ENCODE measurements around the gene TYSND1. TPM values are rescaled to one million over a fixed set of nuclear protein-coding genes. Genes with fewer than 3 reads are reported as not detected.

Gene TYSND1
- total and polyA plus RNA-seq, 9 donors = 3.6 to 6.4 (median 4.7) TPM

DNA sequence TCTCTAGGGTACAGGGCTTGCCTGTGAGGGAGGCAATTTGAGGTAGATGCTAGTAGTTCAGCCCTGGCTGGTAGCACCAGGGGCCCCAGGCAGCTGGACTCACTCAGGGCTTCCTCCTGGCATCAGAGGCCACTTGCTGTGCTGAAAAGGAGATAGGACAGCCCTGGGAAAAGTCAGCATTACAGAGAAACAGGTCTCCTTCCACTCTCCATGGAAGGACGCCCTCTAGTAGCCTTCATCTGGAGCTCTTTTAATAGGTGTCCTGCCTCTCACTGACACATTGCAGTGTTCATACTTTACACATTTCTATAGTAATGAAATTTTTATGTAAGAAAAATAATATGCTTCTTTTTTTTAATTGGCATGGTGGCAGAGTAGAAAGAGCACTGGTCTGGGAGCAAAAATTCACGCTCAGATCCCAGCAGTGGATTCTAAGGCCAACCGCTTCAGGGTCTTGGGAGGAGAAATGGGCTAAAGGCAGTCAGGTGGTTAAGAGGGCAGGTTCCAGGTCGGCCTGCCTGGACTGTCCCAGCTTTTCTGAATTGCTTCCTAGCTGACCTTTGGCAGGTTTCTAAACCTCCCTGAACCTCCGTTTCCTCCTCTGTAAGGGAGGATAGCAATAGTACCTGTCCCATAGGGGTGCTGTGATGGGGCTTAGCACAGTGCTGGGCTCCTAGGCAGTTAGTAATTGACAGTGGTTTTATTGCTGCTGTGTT, 49.6 kb downstream of the TYSND1 start:
- DNase-seq = no peak
- H3K36me3 ChIP-seq (ENCODE audit: control insufficient read depth, insufficient read depth, low read length) = peaks cover 45% of the 10 kb centered on the region

DNA sequence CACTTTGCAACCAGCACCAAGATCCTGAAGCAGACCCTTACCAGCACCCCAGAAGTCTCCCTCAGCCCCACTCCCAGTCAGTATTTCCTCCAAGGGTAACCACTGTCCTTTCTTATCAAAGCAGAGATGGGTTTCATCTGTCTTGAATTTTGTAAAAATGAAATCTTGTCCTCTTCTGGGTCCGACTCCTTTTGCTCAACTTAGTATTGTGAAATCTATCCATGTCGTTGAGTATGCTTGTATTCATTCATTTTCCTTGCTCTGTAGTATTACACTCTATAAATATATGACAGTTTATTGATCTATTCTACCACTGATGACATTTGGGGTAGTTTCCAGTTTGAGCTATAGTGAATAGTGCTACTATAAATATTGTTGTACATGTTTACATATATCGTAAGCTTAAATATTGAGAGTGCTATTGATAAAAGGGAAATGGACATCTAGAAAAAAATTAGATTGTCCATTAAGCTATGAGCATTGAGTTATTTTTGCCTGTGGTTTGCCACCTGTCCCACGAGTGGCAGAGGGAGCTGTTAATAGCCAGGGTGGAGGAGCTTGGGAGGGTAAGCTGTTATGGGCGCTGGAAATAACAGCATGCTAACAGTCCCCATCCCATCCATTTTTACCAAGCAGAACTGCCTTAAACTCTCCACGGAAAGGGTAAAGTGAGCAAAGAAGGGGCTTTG, 50.3 kb downstream of the TYSND1 start:
- peaks cover 47% of the 10 kb centered on the region for H3K36me3 ChIP-seq (ENCODE audit: control insufficient read depth, insufficient read depth, low read length)
- no peak for DNase-seq

More for the DNA sequence above, 49.6 kb downstream of the TYSND1 start:
- peak overlapping the region; percentile 57 for H3K27ac ChIP-seq (ENCODE audit: low read length)
- no peaks in the 10 kb centered on the region for H3K9me3 ChIP-seq (replicated peaks; ENCODE audit: control insufficient read depth, low read depth, low read length)
- H3K4me1 ChIP-seq (ENCODE audit: control insufficient read depth, insufficient read depth, low read length) = peaks cover 7% of the 10 kb centered on the region
- H3K27me3 ChIP-seq (ENCODE audit: control insufficient read depth, insufficient read depth, low read length) = no peaks in the 10 kb centered on the region
- no peak overlapping the region for H3K4me3 ChIP-seq (ENCODE audit: low read length)
- WGBS (ENCODE audit: insufficient coverage) = 60% methylated on average over 2 of the region's 5 CpGs

DNA sequence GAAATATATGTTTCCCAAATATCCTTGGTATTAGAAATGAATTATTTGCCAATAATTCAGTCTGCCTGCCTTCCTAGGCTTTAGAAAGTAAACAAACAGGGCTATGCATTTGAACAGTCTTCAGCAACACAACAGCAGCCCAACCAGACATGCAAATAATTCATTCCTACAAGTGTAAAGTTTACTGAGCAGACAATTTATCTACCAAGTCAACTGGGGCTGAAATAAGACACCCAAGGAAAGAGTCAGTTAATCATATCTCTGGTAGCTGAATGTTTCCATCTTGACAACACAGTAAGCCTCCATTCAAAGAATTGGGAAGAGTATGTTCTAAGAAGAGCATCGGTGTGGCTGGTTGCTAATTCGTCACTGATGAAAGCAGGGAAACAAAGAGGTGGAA, 52.2 kb downstream of the TYSND1 start:
- H3K27me3 ChIP-seq (ENCODE audit: control insufficient read depth, insufficient read depth, low read length) = no peaks in the 10 kb centered on the region
- H3K4me1 ChIP-seq (ENCODE audit: control insufficient read depth, insufficient read depth, low read length) = peaks cover 7% of the 10 kb centered on the region
- WGBS (ENCODE audit: insufficient coverage) = no CpG with 5 or more reads among the region's 2 CpGs
- H3K36me3 ChIP-seq (ENCODE audit: control insufficient read depth, insufficient read depth, low read length) = peaks cover 39% of the 10 kb centered on the region
- no peak overlapping the region for H3K27ac ChIP-seq (ENCODE audit: low read length)
- H3K9me3 ChIP-seq (replicated peaks; ENCODE audit: control insufficient read depth, low read depth, low read length) = no peaks in the 10 kb centered on the region
- no peak for DNase-seq
- H3K4me3 ChIP-seq (ENCODE audit: low read length) = no peak overlapping the region

More for the DNA sequence above, 50.3 kb downstream of the TYSND1 start:
- H3K9me3 ChIP-seq (replicated peaks; ENCODE audit: control insufficient read depth, low read depth, low read length) = no peaks in the 10 kb centered on the region
- H3K27ac ChIP-seq (ENCODE audit: low read length) = peak overlapping the region; percentile 57
- 100% methylated on average over 1 of the region's 6 CpGs for WGBS (ENCODE audit: insufficient coverage)
- no peak overlapping the region for H3K4me3 ChIP-seq (ENCODE audit: low read length)
- peaks cover 7% of the 10 kb centered on the region for H3K4me1 ChIP-seq (ENCODE audit: control insufficient read depth, insufficient read depth, low read length)
- no peaks in the 10 kb centered on the region for H3K27me3 ChIP-seq (ENCODE audit: control insufficient read depth, insufficient read depth, low read length)

DNA sequence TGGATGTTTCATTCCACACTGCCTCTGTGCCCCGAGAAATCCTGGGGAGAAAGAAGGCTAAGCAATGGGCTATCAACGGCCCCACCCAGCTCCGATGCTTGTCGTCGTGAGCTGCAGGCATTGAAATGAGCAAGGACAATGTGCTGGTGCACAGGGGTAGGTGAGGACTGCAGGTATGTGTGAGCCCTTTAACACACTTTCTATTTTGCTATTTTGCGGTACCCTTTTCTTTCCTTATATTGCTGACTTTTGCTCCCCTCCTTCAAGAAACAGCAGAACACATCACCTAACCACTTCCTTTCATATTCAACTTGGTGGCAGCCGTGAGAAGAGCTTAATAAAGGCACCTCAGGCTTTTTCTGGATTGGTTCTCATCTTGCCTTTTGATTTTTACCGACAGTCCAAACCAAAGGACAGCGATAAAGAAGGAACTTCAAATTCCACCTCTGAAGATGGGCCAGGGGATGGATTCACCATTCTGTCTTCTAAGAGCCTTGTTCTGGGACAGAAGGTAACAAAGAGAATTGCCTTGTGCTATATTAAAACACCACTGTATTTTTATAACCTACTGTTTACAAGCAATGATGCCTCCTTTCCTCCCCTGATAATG, 53.1 kb downstream of the TYSND1 start:
- no peak for DNase-seq
- no peak overlapping the region for H3K27ac ChIP-seq (ENCODE audit: low read length)
- 100% methylated on average over 3 of the region's 9 CpGs for WGBS (ENCODE audit: insufficient coverage)

GRCh38 chr10:70092389-70092718, 54.1 kb downstream of the TYSND1 start:
- Histone ChIP-seq H3K27ac (ENCODE audit: low read length) (no peak overlapping the region), H3K36me3 (ENCODE audit: control insufficient read depth, insufficient read depth, low read length) (peaks cover 29% of the 10 kb centered on the region), H3K4me1 (ENCODE audit: control insufficient read depth, insufficient read depth, low read length) (peaks cover 7% of the 10 kb centered on the region), H3K9me3 (replicated peaks; ENCODE audit: control insufficient read depth, low read depth, low read length) (no peaks in the 10 kb centered on the region), H3K4me3 (ENCODE audit: low read length) (no peak overlapping the region), H3K27me3 (ENCODE audit: control insufficient read depth, insufficient read depth, low read length) (no peaks in the 10 kb centered on the region)
- 87% methylated on average over 3 of the region's 7 CpGs for WGBS (ENCODE audit: insufficient coverage)
- no peak for DNase-seq

More for the DNA sequence above, 53.1 kb downstream of the TYSND1 start:
- Histone ChIP-seq H3K9me3 (replicated peaks; ENCODE audit: control insufficient read depth, low read depth, low read length) (no peaks in the 10 kb centered on the region), H3K27me3 (ENCODE audit: control insufficient read depth, insufficient read depth, low read length) (no peaks in the 10 kb centered on the region), H3K4me3 (ENCODE audit: low read length) (no peak overlapping the region), H3K4me1 (ENCODE audit: control insufficient read depth, insufficient read depth, low read length) (peaks cover 7% of the 10 kb centered on the region), H3K36me3 (ENCODE audit: control insufficient read depth, insufficient read depth, low read length) (peaks cover 31% of the 10 kb centered on the region)

GRCh38 chr10:70090951-70091350, 55.5 kb downstream of the TYSND1 start:
- Histone ChIP-seq H3K9me3 (replicated peaks; ENCODE audit: control insufficient read depth, low read depth, low read length) (no peaks in the 10 kb centered on the region), H3K4me1 (ENCODE audit: control insufficient read depth, insufficient read depth, low read length) (no peaks in the 10 kb centered on the region), H3K27me3 (ENCODE audit: control insufficient read depth, insufficient read depth, low read length) (no peaks in the 10 kb centered on the region), H3K4me3 (ENCODE audit: low read length) (no peak overlapping the region), H3K36me3 (ENCODE audit: control insufficient read depth, insufficient read depth, low read length) (peaks cover 26% of the 10 kb centered on the region), H3K27ac (ENCODE audit: low read length) (no peak overlapping the region)
- WGBS (ENCODE audit: insufficient coverage) = 95% methylated on average over 3 of the region's 5 CpGs
- DNase-seq = no peak

GRCh38 chr10:70090013-70090412, 56.5 kb downstream of the TYSND1 start:
- DNase-seq = no peak
- no peak overlapping the region for H3K4me3 ChIP-seq (ENCODE audit: low read length)
- no peaks in the 10 kb centered on the region for H3K4me1 ChIP-seq (ENCODE audit: control insufficient read depth, insufficient read depth, low read length)
- no peaks in the 10 kb centered on the region for H3K9me3 ChIP-seq (replicated peaks; ENCODE audit: control insufficient read depth, low read depth, low read length)
- peaks cover 26% of the 10 kb centered on the region for H3K36me3 ChIP-seq (ENCODE audit: control insufficient read depth, insufficient read depth, low read length)
- H3K27me3 ChIP-seq (ENCODE audit: control insufficient read depth, insufficient read depth, low read length) = no peaks in the 10 kb centered on the region
- WGBS (ENCODE audit: insufficient coverage) = 92% methylated on average over 8 of the region's 8 CpGs
- H3K27ac ChIP-seq (ENCODE audit: low read length) = no peak overlapping the region

DNA sequence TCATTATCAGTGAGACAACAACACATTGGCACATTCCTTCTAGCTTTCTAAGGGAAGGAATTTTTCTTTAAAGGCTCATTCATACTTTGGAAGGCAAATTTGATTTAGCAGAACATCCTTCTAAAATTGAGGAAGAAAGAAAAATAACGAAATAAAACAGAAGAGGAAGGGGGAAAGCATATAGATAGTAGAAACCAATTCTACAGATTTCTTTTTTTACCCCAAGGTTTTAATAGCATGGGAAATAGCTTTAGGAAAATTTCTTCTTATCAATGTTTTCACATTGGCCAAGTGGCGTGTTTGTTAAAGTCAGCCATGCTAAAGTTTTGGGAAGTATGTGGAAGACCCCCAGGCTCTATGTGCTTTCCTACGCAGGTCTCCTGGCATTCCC, 58.2 kb downstream of the TYSND1 start:
- no peak overlapping the region for H3K4me3 ChIP-seq (ENCODE audit: low read length)
- DNase-seq = no peak
- no peaks in the 10 kb centered on the region for H3K27me3 ChIP-seq (ENCODE audit: control insufficient read depth, insufficient read depth, low read length)
- H3K27ac ChIP-seq (ENCODE audit: low read length) = no peak overlapping the region
- H3K36me3 ChIP-seq (ENCODE audit: control insufficient read depth, insufficient read depth, low read length) = peaks cover 18% of the 10 kb centered on the region
- no peaks in the 10 kb centered on the region for H3K9me3 ChIP-seq (replicated peaks; ENCODE audit: control insufficient read depth, low read depth, low read length)
- no CpG with 5 or more reads among the region's 3 CpGs for WGBS (ENCODE audit: insufficient coverage)
- H3K4me1 ChIP-seq (ENCODE audit: control insufficient read depth, insufficient read depth, low read length) = no peaks in the 10 kb centered on the region

Data from muscle of leg (tissue), 11 donors.